IMR-90 (cell line): ENCODE measurements around the gene COL13A1. TPM values are rescaled to one million over a fixed set of nuclear protein-coding genes. Genes with fewer than 3 reads are reported as not detected.

Experiments
- ATAC-seq: fragments of 200-7000 bp; cut with Tn5 transposase; 2 replicates; pipeline ENCODE4 v1.9.1; 2020; ENCODE audit warnings: low read depth, mild to moderate bottlenecking, moderate library complexity
- BruUV-seq: library from RNA; stranded (reverse); fragments of 400-500 nt; replicated peaks from 2 replicates; lab custom pipeline; 2021; lab: Mats Ljungman, UMichigan
- CTCF ChIA-PET: fragments of 300-600 bp; formaldehyde crosslinking; extraction: SDS; loops from one replicate; lab custom pipeline; 2021; ENCODE audit warnings: antibody characterized with exemption; lab: Yijun Ruan, JAX
- POLR2A ChIA-PET: fragments of 300-600 bp; sonication (Branson Sonifier 250); formaldehyde crosslinking; loops from one replicate; lab custom pipeline; 2022; ENCODE audit warnings: antibody characterized with exemption; ENCODE audit not compliant: unreplicated experiment; lab: Charles Lee
- DNase-seq: peaks from one replicate; pipeline ENCODE4 v3.0.0; 2013
- H2AFZ ChIP-seq: replicated peaks from 2 replicates; pipeline ENCODE3; 2013; ENCODE audit warnings: low read length, mild to moderate bottlenecking; ENCODE audit not compliant: poor library complexity
- H2AK5ac ChIP-seq: 2 replicates; pipeline ENCODE4 v1.6.1; 2013; ENCODE audit warnings: low read depth, low read length, inconsistent platforms
- H2AK9ac ChIP-seq: replicated peaks from 2 replicates; pipeline ENCODE3; 2013; ENCODE audit warnings: mild to moderate bottlenecking, low read depth, low read length, moderate library complexity; ENCODE audit not compliant: poor library complexity
- H2BK120ac ChIP-seq: 2 replicates; pipeline ENCODE4 v1.6.1; 2013; ENCODE audit warnings: low read depth, low read length, inconsistent platforms
- H2BK15ac ChIP-seq: 3 replicates; pipeline ENCODE4 v1.6.1; 2013; ENCODE audit warnings: low read depth, low read length, inconsistent platforms
- H2BK20ac ChIP-seq: 2 replicates; pipeline ENCODE4 v1.6.1; 2013; ENCODE audit warnings: low read depth, mild to moderate bottlenecking, inconsistent platforms, low read length, moderate library complexity
- H2BK5ac ChIP-seq: 2 replicates; pipeline ENCODE4 v1.6.1; 2013; ENCODE audit warnings: mild to moderate bottlenecking, low read depth, low read length, inconsistent platforms; ENCODE audit not compliant: poor library complexity, severe bottlenecking
- H3K14ac ChIP-seq: replicated peaks from 2 replicates; pipeline ENCODE4 v1.6.1; 2013; ENCODE audit warnings: low read depth, low read length, inconsistent platforms
- H3K18ac ChIP-seq: 2 replicates; pipeline ENCODE4 v1.6.1; 2013; ENCODE audit warnings: low read depth, low read length, control low read depth
- H3K23ac ChIP-seq: 2 replicates; pipeline ENCODE4 v1.6.1; 2013; ENCODE audit warnings: low read depth, low read length, inconsistent platforms
- H3K27ac ChIP-seq: 2 replicates; pipeline ENCODE4 v1.5.1; 2013; ENCODE audit warnings: mild to moderate bottlenecking, control low read depth, low read length; ENCODE audit not compliant: insufficient read depth
- H3K27me3 ChIP-seq: 2 replicates; pipeline ENCODE4 v1.6.1; 2013; ENCODE audit warnings: low read length; ENCODE audit not compliant: control insufficient read depth, insufficient read depth
- H3K36me3 ChIP-seq: 2 replicates; pipeline ENCODE4 v1.6.1; 2013; ENCODE audit warnings: low read length, mixed read lengths; ENCODE audit not compliant: control insufficient read depth, insufficient read depth
- H3K4ac ChIP-seq: 2 replicates; pipeline ENCODE4 v1.6.1; 2013; ENCODE audit warnings: low read depth, low read length, inconsistent platforms
- H3K4me1 ChIP-seq: 2 replicates; pipeline ENCODE4 v1.6.1; 2013; ENCODE audit warnings: low read length, mixed read lengths; ENCODE audit not compliant: control insufficient read depth, insufficient read depth
- H3K4me2 ChIP-seq: 2 replicates; pipeline ENCODE4 v1.6.1; 2013; ENCODE audit warnings: low read depth, mild to moderate bottlenecking, control low read depth, low read length, moderate library complexity
- H3K4me3 ChIP-seq: 2 replicates; pipeline ENCODE4 v1.5.1; 2013; ENCODE audit warnings: low read depth, mild to moderate bottlenecking, control low read depth, low read length, moderate library complexity; ENCODE audit not compliant: insufficient read depth
- H3K56ac ChIP-seq: 2 replicates; pipeline ENCODE4 v1.6.1; 2013; ENCODE audit warnings: low read length, inconsistent platforms; ENCODE audit not compliant: insufficient read depth; ENCODE audit errors: extremely low read depth
- H3K79me1 ChIP-seq, 2 experiments: 2 replicates each; pipeline ENCODE4 v1.6.1; 2013; ENCODE audit warnings: low read length in 2 of 2, inconsistent platforms in 1 of 2, low read depth in 1 of 2
- H3K9ac ChIP-seq: 2 replicates; pipeline ENCODE4 v1.6.1; 2013; ENCODE audit warnings: low read depth, low read length, control low read depth
- H3K9me1 ChIP-seq: 2 replicates; pipeline ENCODE4 v1.6.1; 2013; ENCODE audit warnings: low read length, inconsistent platforms; ENCODE audit not compliant: insufficient read depth
- H3K9me3 ChIP-seq: 2 replicates; pipeline ENCODE4 v1.6.1; 2013; ENCODE audit warnings: low read length; ENCODE audit not compliant: control insufficient read depth, insufficient read depth
- H4K20me1 ChIP-seq: 2 replicates; pipeline ENCODE4 v1.6.1; 2013; ENCODE audit warnings: low read length, inconsistent platforms; ENCODE audit not compliant: insufficient read depth
- H4K5ac ChIP-seq: 2 replicates; pipeline ENCODE4 v1.6.1; 2013; ENCODE audit warnings: mild to moderate bottlenecking, low read depth, low read length, control low read depth
- H4K8ac ChIP-seq, 2 experiments: 2 replicates each; pipeline ENCODE4 v1.6.1; 2013; ENCODE audit warnings: low read depth in 2 of 2, low read length in 2 of 2, control low read depth in 1 of 2, inconsistent platforms in 1 of 2
- H4K91ac ChIP-seq: 2 replicates; pipeline ENCODE4 v1.6.1; 2013; ENCODE audit warnings: low read depth, low read length, inconsistent platforms; ENCODE audit not compliant: insufficient read depth
- BHLHE40 ChIP-seq: fragments of 150-350 bp; IDR thresholded peaks from 2 replicates; pipeline ENCODE4 v1.6.1; 2016; ENCODE audit warnings: mild to moderate bottlenecking, low read depth, low read length
- CEBPB ChIP-seq: IDR thresholded peaks from 2 replicates; pipeline ENCODE4 v1.6.1; 2012; ENCODE audit warnings: low read depth, low read length, improper control_type of control experiment
- CHD1 ChIP-seq: IDR thresholded peaks from 2 replicates; pipeline ENCODE4 v1.6.1; 2012; ENCODE audit warnings: low read depth, low read length, improper control_type of control experiment
- ELK1 ChIP-seq: fragments of 150-350 bp; IDR thresholded peaks from 2 replicates; pipeline ENCODE4 v1.6.1; 2016; ENCODE audit warnings: low read depth, mild to moderate bottlenecking, low read length, moderate library complexity, borderline replicate concordance
- FOS ChIP-seq: fragments of 150-350 bp; IDR thresholded peaks from 2 replicates; pipeline ENCODE4 v1.6.1; 2016; ENCODE audit warnings: low read depth, low read length
- MAFK ChIP-seq: IDR thresholded peaks from 2 replicates; pipeline ENCODE4 v1.6.1; 2012; ENCODE audit warnings: low read depth, low read length, improper control_type of control experiment
- MAZ ChIP-seq: IDR thresholded peaks from 2 replicates; pipeline ENCODE4 v1.6.1; 2012; ENCODE audit warnings: low read depth, mild to moderate bottlenecking, low read length, improper control_type of control experiment, moderate library complexity, borderline replicate concordance
- MXI1 ChIP-seq: IDR thresholded peaks from 2 replicates; pipeline ENCODE4 v1.6.1; 2012; ENCODE audit warnings: low read depth, mild to moderate bottlenecking, low read length, moderate library complexity, borderline replicate concordance
- POLR2A ChIP-seq: IDR thresholded peaks from 2 replicates; pipeline ENCODE4 v1.6.1; 2012; ENCODE audit warnings: mild to moderate bottlenecking, low read depth, low read length
- WGBS, 2 experiments: methylation state at CpG; one replicate each; pipeline versions ENCODE4 v1.1.5 to v1.1.7; 2013; ENCODE audit warnings: missing lambda C conversion rate in 2 of 2; ENCODE audit not compliant: insufficient read length in 1 of 2; ENCODE audit errors: extremely low coverage in 2 of 2; 5-methylcytosine and 5-hydroxymethylcytosine counted together
- dilution Hi-C: fragments of 300-500 bp; cut with HindIII; formaldehyde crosslinking; loops from one replicate; pipeline ENCODE4 v1.14.3; 2018; ENCODE audit warnings: low sequenced_read_pairs; ENCODE audit not compliant: unreplicated experiment
- in situ Hi-C: fragments of 300-500 bp; cut with MboI; formaldehyde crosslinking; loops from 3 replicates; pipeline ENCODE4 v1.14.3; 2019; ENCODE audit warnings: low sequenced_read_pairs, inconsistent platforms, mixed read lengths
- intact Hi-C: fragments of 100-400 bp; cut with micrococcal nuclease; formaldehyde crosslinking; loops from 2 replicates; pipeline ENCODE4 v1.10.0; 2022
- polyA plus RNA-seq, 3 experiments: library from polyadenylated mRNA; depleted of rRNA; stranded (reverse); fragments of >200 nt; gene quantifications; 2 replicates each; pipeline ENCODE4 v1.2.3, GENCODE V29; 2012; ENCODE audit warnings: low replicate concordance in 1 of 3
- total RNA-seq: library from RNA; depleted of rRNA; stranded (reverse); fragments of >200 nt; gene quantifications from 2 replicates; pipeline ENCODE4 v1.2.3, GENCODE V29; 2012

Gene COL13A1
- total and polyA plus RNA-seq, 2 of the 4 experiments (the other 2 are of a cell fraction) = 12.2 to 31.3 TPM

- H3K4me2 ChIP-seq = no peak overlapping the region
- no peak overlapping the region for H3K14ac ChIP-seq
- no peak overlapping the region for H2BK15ac ChIP-seq
- no CpG with 5 or more reads among the region's 3 CpGs for whole genome bisulfite sequencing, 2 experiments
- H4K8ac ChIP-seq = no peak overlapping the region
- H3K56ac ChIP-seq = no peak overlapping the region
- ChIA-PET POLR2A (no interaction called here), CTCF (interaction anchor here (0.6 to 3.6 kb wide), 19 partner anchors 10 to 275 kb away, joined by 3 to 27 read pairs (median 4); no protein-coding TSS in a partner anchor)
- H3K79me1 ChIP-seq = no peaks in the 10 kb centered on the region
- no peak overlapping the region for H2AK5ac ChIP-seq
- no peaks in the 10 kb centered on the region; the same call in 1 of the 2 replicates for H3K4me1 ChIP-seq
- ATAC-seq (no peak), DNase-seq (no peak)
- no peak overlapping the region for H2AK9ac ChIP-seq
- no peak overlapping the region for H4K5ac ChIP-seq
- no peak overlapping the region for H2AFZ ChIP-seq
- H4K20me1 ChIP-seq = no peaks in the 10 kb centered on the region
- no TSS peak for BruUV-seq
- H2BK20ac ChIP-seq = no peak overlapping the region
- no peak overlapping the region for H3K23ac ChIP-seq
- no peak overlapping the region for H3K27ac ChIP-seq
- in situ Hi-C loops (loop anchor here (25.0 kb wide), 1 partner anchor 403 kb away; no protein-coding TSS in a partner anchor), intact Hi-C loops (loop anchor here (10.0 kb wide), 1 partner anchor 400 kb away; no protein-coding TSS in a partner anchor), dilution Hi-C loops (no loop called here)
- no peaks in the 10 kb centered on the region for H3K27me3 ChIP-seq
- H3K4me3 ChIP-seq = no peak overlapping the region
- H3K4ac ChIP-seq = no peak overlapping the region
- H3K9me1 ChIP-seq = no peaks in the 10 kb centered on the region
- no peak overlapping the region for H3K9ac ChIP-seq
- no peak overlapping the region for H2BK120ac ChIP-seq
- H2BK5ac ChIP-seq = no peak overlapping the region
- no peaks in the 10 kb centered on the region for H3K9me3 ChIP-seq
- no peaks in the 10 kb centered on the region; the same call in 1 of the 2 replicates for H3K36me3 ChIP-seq
- H3K18ac ChIP-seq = no peak overlapping the region
- no peak overlapping the region for H4K91ac ChIP-seq
- no peak for TF ChIP-seq ELK1
- no peak for TF ChIP-seq FOS
- TF ChIP-seq MAZ = no peak
- TF ChIP-seq MAFK = no peak
- no peak for TF ChIP-seq CEBPB
- no peak for TF ChIP-seq CHD1
- TF ChIP-seq MXI1 = no peak
- TF ChIP-seq BHLHE40 = no peak
- no peak for TF ChIP-seq POLR2A
Measured at GRCh38 chr10:69915215-69915560, 113.5 kb downstream of the COL13A1 start.
